ENCODE measurements around the gene FOXD2.

Gene FOXD2

DNA sequence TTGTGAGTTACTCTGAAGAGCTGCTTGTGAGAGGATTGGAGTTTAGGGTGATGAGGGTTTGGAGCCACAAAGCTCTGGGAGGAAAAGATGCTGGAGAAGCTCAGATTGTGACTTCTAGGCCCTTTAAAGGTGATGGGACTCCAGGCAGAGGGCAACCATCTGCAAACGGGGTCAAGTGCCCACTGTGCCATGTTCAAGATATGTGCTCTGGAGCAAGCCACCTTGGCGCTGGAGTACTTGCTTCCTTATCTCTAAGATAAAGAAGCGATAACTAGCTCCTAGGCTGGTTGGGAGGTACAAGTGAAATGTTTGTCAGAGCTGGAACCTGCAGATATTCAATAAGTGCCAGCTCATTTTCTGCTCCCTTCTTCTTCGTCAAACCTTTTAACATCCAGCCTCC lies 36.1 kb upstream of the FOXD2 start:
- no peak overlapping the region for H2AFZ ChIP-seq (ENCODE audit: low read length)
- H3K9me2 ChIP-seq (replicated peaks; ENCODE audit: low read depth, low read length) = no peaks in the 10 kb centered on the region
- H3K9ac ChIP-seq (ENCODE audit: low read depth, low read length, poor library complexity, severe bottlenecking) = no peak overlapping the region
- no peaks in the 10 kb centered on the region for H3K36me3 ChIP-seq (ENCODE audit: insufficient read depth, low read length)
- H4K20me1 ChIP-seq (ENCODE audit: insufficient read depth, low read length, poor library complexity, severe bottlenecking) = no peaks in the 10 kb centered on the region
- TF ChIP-seq EZH2phosphoT487 (IDR thresholded peaks at IDR 0.05; ENCODE audit: borderline replicate concordance) = no peak
- TF ChIP-seq, protein P1, sequence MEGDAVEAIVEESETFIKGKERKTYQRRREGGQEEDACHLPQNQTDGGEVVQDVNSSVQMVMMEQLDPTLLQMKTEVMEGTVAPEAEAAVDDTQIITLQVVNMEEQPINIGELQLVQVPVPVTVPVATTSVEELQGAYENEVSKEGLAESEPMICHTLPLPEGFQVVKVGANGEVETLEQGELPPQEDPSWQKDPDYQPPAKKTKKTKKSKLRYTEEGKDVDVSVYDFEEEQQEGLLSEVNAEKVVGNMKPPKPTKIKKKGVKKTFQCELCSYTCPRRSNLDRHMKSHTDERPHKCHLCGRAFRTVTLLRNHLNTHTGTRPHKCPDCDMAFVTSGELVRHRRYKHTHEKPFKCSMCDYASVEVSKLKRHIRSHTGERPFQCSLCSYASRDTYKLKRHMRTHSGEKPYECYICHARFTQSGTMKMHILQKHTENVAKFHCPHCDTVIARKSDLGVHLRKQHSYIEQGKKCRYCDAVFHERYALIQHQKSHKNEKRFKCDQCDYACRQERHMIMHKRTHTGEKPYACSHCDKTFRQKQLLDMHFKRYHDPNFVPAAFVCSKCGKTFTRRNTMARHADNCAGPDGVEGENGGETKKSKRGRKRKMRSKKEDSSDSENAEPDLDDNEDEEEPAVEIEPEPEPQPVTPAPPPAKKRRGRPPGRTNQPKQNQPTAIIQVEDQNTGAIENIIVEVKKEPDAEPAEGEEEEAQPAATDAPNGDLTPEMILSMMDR (conservative IDR thresholded peaks at IDR 0.05; ENCODE audit: low read length) = no peak
- H3K9me3 ChIP-seq (ENCODE audit: insufficient read depth, low read depth, low read length) = no peaks in the 10 kb centered on the region
- no peaks in the 10 kb centered on the region for H3K27me3 ChIP-seq (ENCODE audit: insufficient read depth, low read length, poor library complexity, severe bottlenecking)
- H3K4me1 ChIP-seq (ENCODE audit: insufficient read depth, low read length, poor library complexity, severe bottlenecking) = no peaks in the 10 kb centered on the region
- H3K4me3 ChIP-seq (ENCODE audit: low read length, poor library complexity, severe bottlenecking) = no peak overlapping the region
- H3F3A ChIP-seq (ENCODE audit: low read depth) = no peaks in the 10 kb centered on the region
- H3K4me2 ChIP-seq (ENCODE audit: low read depth, low read length, poor library complexity, severe bottlenecking) = no peak overlapping the region
- no peaks in the 10 kb centered on the region for H3K79me2 ChIP-seq (ENCODE audit: insufficient read depth, low read length)

DNA sequence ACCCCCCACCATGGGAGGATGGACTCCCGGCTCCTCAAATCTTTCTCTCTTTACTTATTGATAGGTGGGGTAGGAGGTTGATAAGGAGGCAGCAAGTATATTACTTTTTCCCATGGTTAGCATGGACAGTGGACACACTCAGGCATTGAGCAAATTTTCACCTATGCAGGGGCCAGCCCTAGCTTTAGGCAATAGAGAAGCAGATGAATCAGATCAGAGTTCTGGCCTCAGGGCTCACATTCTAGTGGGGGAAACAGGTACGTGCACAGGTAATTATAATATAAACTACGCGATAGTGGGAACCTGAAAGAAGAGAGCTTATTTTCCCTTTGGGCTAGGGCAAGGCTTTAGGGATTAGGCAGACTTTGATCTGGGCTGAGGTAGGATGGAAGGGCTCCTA lies 35.3 kb upstream of the FOXD2 start:
- Histone ChIP-seq H3K9ac (ENCODE audit: low read depth, low read length, poor library complexity, severe bottlenecking) (no peak overlapping the region), H3K36me3 (ENCODE audit: insufficient read depth, low read length) (no peaks in the 10 kb centered on the region), H2AFZ (ENCODE audit: low read length) (no peak overlapping the region), H3K27me3 (ENCODE audit: insufficient read depth, low read length, poor library complexity, severe bottlenecking) (no peaks in the 10 kb centered on the region), H4K20me1 (ENCODE audit: insufficient read depth, low read length, poor library complexity, severe bottlenecking) (no peaks in the 10 kb centered on the region), H3K4me2 (ENCODE audit: low read depth, low read length, poor library complexity, severe bottlenecking) (no peak overlapping the region), H3K9me2 (replicated peaks; ENCODE audit: low read depth, low read length) (no peaks in the 10 kb centered on the region), H3K9me3 (ENCODE audit: insufficient read depth, low read depth, low read length) (no peaks in the 10 kb centered on the region), H3K4me1 (ENCODE audit: insufficient read depth, low read length, poor library complexity, severe bottlenecking) (no peaks in the 10 kb centered on the region), H3F3A (ENCODE audit: low read depth) (no peaks in the 10 kb centered on the region), H3K4me3 (ENCODE audit: low read length, poor library complexity, severe bottlenecking) (no peak overlapping the region), H3K79me2 (ENCODE audit: insufficient read depth, low read length) (no peaks in the 10 kb centered on the region)
- no peak for TF ChIP-seq EZH2phosphoT487 (IDR thresholded peaks at IDR 0.05; ENCODE audit: borderline replicate concordance)
- TF ChIP-seq, protein P1 (conservative IDR thresholded peaks at IDR 0.05; ENCODE audit: low read length) = no peak

DNA sequence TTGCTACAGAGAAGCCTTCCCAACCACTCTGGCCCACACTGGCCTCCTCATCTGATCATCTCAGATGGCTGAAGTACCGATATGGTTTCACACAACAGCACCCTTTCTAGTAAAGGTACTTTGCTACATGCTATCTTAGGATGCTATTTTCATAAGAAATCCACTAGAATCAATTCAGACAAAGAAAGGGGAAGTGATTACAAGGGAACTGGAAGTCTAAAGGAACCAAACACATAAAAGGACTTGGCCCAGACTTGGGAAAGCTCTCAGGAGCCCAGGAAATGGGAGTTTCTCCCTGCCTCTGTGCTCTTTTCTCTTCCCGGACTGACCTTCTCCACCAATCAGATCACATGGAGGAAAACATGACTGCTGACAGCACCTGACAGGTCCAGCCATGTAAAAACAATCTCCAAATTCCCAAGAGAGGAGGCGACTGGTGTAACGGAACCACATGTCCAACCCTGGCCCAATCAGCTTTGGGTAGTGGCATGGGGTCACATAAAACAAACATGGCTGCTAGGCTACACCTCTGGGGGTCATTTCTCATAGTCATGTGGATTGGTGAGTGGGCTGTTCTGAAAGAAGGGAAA lies 34.4 kb upstream of the FOXD2 start:
- Histone ChIP-seq H3F3A (ENCODE audit: low read depth) (no peaks in the 10 kb centered on the region), H3K36me3 (ENCODE audit: insufficient read depth, low read length) (no peaks in the 10 kb centered on the region), H3K4me3 (ENCODE audit: low read length, poor library complexity, severe bottlenecking) (no peak overlapping the region), H3K9me2 (replicated peaks; ENCODE audit: low read depth, low read length) (no peaks in the 10 kb centered on the region), H3K4me1 (ENCODE audit: insufficient read depth, low read length, poor library complexity, severe bottlenecking) (no peaks in the 10 kb centered on the region), H3K27me3 (ENCODE audit: insufficient read depth, low read length, poor library complexity, severe bottlenecking) (no peaks in the 10 kb centered on the region), H2AFZ (ENCODE audit: low read length) (no peak overlapping the region), H3K9me3 (ENCODE audit: insufficient read depth, low read depth, low read length) (no peaks in the 10 kb centered on the region), H4K20me1 (ENCODE audit: insufficient read depth, low read length, poor library complexity, severe bottlenecking) (no peaks in the 10 kb centered on the region), H3K79me2 (ENCODE audit: insufficient read depth, low read length) (no peaks in the 10 kb centered on the region), H3K9ac (ENCODE audit: low read depth, low read length, poor library complexity, severe bottlenecking) (no peak overlapping the region), H3K4me2 (ENCODE audit: low read depth, low read length, poor library complexity, severe bottlenecking) (no peak overlapping the region)
- TF ChIP-seq, protein P1 (conservative IDR thresholded peaks at IDR 0.05; ENCODE audit: low read length) = no peak
- TF ChIP-seq EZH2phosphoT487 (IDR thresholded peaks at IDR 0.05; ENCODE audit: borderline replicate concordance) = no peak
